GM18907 (cell line): Measurements from ENCODE around the gene OSBPL2.

ENCODE experiments used
- ATAC-seq: cut with Tn5 transposase; IDR thresholded peaks from one replicate; pipeline ENCODE4 v1.9.1; 2021; ENCODE audit warnings: mild to moderate bottlenecking, moderate library complexity; ENCODE audit not compliant: unreplicated experiment

The OSBPL2 gene

GRCh38 chr20:62248890-62249560, 10.7 kb downstream of the OSBPL2 start:
- no peak for ATAC-seq

- ATAC-seq, result no peak
Measured at GRCh38 chr20:62252342-62252966, 14.1 kb downstream of the OSBPL2 start.

DNA sequence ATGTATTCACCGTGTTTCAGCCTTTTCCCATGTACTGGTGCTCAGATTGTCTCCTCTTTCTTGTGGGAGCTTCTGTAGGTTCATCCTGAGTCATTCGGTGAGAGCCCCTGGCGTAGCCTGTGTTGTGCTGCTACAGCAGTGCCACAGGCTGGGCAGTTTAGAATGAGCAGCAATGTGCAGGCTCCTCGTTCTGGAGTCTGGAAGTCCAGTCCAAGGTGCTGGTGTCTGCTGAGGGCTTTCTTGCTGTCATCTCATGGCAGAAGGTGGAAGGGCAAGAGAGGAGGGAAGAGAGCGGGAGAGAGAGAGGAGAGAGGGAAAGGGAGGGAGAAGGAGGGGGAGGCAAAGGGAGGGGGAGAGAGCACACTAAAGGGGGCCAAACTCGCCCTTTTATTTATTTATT, 15.1 kb downstream of the OSBPL2 start:
- no peak for ATAC-seq

DNA sequence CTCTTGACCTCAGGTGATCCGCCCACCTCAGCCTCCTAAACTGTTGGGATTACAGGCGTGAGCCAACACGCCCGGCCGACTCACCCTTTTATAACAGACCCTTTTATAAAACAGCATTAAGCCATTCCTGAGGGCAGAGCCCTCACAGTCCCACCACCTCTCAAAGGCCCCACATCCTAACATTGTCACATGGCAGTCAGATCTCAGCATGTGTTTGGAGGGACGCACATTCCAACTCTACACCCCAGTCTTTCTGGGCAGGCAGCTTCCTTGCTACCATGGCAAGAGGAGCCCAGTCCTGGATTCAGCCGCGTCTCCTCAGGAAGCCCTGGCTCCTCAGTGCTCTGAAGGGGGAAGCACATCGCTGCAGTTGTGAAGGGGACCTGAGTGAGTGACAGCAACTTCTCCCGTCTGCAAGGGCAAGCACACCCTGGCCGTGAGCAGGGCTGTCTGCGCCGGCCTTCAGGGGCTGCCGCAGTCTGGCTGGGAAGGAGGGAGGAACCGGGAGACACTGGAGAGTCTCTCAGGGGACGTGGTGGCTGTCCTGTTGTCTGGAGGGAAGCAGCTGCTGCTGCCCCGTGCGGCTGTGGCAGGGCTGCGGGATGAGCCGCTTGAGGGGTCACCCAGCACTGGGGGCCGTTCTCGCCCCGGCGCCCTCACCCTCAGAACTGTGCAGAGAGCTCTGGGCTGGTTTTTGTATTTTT, 15.9 kb downstream of the OSBPL2 start:
- no peak for ATAC-seq

GRCh38 chr20:62255976-62256375, 17.7 kb downstream of the OSBPL2 start:
- ATAC-seq, result no peak

DNA sequence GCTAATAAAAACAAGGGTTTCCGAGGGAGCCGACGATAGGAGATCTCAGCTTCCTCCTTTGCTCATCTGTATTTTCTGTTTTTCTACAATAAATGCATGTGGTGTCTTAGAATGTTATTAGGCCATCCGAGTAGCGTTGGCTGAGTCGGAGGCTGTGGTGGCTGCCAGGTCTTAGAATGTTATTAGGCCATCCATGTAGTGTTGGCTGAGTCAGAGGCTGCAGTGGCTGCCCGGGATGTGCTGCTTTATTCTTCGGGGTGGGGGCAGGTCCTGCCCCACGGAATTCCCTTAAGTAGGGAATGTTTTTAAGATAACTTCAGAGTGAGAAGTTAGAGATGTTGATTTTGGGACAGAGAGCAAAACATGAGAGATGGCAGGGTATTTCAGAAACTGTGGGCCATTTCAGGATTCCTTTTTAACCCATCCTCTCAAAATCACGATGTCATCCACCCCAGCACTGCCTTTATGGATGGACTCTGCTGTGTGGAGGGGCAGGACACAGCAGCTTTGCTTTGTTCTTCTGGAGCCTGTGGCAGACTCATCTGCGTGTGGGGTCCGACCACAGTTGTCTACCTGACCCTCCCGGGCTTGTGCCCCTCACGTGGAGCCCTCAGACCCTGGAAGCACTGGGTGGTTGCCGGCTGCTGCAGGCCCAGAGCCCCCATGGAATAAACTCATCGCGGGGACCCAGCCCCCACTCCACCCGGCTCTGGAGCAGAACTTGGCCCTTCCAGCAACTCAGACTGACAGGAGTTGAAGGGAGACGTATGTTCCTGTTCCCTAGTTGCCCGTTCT, 20.4 kb downstream of the OSBPL2 start:
- no peak for ATAC-seq

DNA sequence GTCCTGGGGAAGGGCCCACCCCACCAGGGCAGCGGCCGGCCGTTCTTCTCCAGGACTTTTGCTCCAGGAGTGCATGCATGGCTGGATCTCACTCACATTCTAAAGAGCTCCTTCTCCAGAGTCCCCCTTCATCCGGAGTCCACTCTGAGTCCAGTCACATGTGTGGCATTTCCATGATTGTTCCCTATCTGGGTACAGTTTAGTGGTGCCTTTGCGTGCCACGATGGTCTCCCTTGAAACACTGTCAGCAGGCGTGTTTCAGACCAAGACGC, 20.9 kb downstream of the OSBPL2 start:
- ATAC-seq, result no peak

- ATAC-seq, result no peak
Measured at GRCh38 chr20:62262064-62262463, 23.7 kb downstream of the OSBPL2 start.

- ATAC-seq, result no peak
Measured at GRCh38 chr20:62263396-62263795, 25.1 kb downstream of the OSBPL2 start.

DNA sequence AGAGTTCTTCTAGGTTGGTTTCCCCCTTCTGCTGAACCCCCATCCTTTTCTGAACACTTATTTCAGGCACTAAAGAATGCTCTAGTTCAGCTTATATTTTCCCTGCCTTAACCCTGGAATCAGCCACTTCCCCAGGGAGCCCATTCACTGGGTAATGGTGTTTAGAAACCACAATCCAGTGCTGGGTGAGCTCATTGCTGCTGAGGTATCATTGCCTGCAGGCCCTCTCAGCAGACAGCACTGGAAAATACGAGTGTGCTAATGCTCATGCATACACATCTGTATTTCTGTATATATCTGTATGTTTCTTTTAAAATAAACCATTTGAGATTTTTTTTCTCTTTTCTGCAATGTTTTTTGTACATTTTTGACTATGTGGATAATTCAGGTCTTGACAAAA, 27.0 kb downstream of the OSBPL2 start:
- ATAC-seq, result no peak

- no peak for ATAC-seq
Measured at GRCh38 chr20:62266340-62266739, 28.0 kb downstream of the OSBPL2 start.

DNA sequence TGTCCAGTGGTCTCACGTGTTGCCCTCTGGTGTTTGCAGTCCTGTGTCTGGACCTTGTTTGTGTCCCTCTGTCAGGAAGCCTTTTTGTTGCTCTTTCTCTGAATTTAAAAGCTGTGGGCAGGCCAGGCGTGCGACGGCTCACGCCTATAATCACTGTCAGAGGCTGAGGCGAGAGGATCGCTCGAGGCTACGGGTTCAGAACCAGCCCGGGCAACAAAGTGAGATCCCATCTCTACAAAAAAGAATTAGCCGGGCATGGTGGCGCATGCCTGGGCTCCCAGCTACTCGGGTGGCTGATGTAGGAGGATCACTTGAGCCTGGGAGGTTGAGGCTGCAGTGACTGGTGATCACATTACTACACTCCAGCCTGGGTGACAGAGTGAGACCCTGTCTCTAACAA, 28.5 kb downstream of the OSBPL2 start:
- no peak for ATAC-seq

GRCh38 chr20:62267543-62267942, 29.2 kb downstream of the OSBPL2 start:
- ATAC-seq, result no peak

- no peak for ATAC-seq
Measured at GRCh38 chr20:62268228-62268900, 30.0 kb downstream of the OSBPL2 start.

GRCh38 chr20:62269378-62269777, 31.1 kb downstream of the OSBPL2 start:
- no peak for ATAC-seq

DNA sequence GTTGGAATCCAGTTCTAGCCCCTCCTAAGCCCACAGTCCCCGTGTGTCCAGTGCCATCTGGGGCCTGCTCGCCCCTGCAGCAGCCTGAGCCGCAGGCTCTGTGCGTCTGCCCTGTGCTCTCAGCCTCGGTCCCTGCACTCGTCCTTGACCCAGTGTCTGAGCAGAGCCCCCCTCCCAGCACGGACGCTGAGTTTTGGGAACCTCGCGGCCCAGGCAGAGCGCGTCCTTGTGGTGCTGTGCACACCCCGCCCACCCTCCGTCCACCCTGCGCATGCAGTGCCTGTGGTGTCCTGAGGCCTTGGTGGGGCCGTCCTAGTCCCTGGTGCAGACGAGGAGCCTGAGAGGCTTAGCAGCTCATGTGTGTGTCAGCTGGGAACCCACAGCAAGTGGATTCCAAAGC, 31.6 kb downstream of the OSBPL2 start:
- ATAC-seq, result no peak

- no peak for ATAC-seq
Measured at GRCh38 chr20:62272200-62272599, 33.9 kb downstream of the OSBPL2 start.

GRCh38 chr20:62273416-62273815, 35.1 kb downstream of the OSBPL2 start:
- no peak for ATAC-seq

DNA sequence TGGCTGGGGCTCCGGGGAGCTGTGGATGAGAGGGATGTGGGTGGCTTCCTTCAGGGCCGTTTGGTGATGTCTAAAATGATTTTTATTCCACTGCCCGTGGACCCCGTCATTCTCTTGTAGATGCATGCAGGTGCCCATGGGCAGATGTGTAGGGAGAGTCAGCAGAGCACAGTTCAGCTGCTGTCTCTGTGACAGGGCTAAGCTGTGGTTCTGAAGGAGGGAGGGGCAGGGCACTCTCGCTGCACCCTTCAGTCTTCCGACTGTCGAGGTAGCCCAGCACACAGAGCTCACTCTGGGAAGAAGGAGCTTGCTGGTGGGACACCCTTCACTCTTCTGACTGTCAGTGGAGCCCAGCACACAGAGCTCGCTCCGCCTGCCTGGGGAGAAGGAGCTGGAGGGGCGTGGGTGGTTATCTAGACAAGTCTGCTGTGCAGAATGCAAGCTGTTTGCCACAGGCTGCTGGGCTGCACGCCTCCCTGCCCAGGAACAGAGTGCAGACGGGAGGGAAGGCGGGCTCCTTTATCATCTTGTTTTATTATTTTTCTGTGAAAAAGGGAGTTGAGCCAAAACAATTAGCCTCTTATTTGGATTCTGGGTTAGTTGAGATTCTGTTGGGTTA, 36.1 kb downstream of the OSBPL2 start:
- no peak for ATAC-seq

DNA sequence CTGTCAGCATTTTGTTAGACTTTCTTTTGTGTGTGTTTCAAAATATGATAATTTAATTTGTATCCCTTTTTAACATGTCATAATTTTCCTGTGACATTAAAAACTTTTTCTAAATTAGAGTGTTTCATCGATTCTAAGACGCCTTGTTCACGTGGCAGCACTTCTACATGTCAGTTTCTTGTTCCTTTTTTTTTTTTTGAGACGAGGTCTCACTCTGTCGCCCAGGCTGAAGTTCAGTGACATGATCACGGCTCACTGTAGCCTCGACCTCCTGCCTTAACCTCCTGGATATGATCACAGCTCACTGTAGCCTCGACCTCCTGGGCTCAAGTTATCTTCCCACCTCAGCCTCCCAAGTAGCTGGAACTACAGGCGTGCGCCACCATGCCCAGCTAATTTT, 36.9 kb downstream of the OSBPL2 start:
- no peak for ATAC-seq

DNA sequence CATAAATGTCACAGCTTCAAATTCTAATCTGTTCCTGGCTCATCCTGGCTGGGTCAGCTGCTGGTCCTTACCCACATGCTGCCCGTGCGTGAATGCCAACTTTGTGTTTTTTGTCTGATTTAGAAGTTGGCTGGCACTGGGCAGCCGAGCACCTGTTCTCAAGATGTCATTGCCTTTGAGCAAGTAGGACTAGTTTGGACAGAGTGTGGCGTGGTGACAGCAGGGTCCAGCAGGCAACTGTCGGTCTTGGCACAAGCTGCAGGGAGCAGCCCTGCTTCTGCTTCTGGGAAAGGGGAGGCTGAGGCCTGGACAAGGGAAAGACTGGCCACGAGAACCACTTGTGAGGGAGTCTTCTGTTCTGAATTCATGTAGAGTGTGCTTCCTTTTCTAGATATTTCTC, 38.1 kb downstream of the OSBPL2 start:
- ATAC-seq, result no peak
